Colonic mucosa (tissue), 4 donors: Measurements from ENCODE around the gene EPAS1. TPM values are rescaled to one million over a fixed set of nuclear protein-coding genes. Genes with fewer than 3 reads are reported as not detected.

Experiments
- DNase-seq: peaks from one replicate; pipeline ENCODE4 v3.0.0-alpha.2; 2020
- H3K27ac ChIP-seq: fragments of 200-600 bp; one replicate; pipeline ENCODE4 v1.8.0; 2021
- H3K27me3 ChIP-seq: fragments of 200-600 bp; one replicate; pipeline ENCODE4 v1.8.0; 2021
- H3K36me3 ChIP-seq: fragments of 200-600 bp; one replicate; pipeline ENCODE4 v1.8.0; 2021
- H3K4me1 ChIP-seq: fragments of 200-600 bp; one replicate; pipeline ENCODE4 v1.8.0; 2021; ENCODE audit warnings: mild to moderate bottlenecking
- H3K4me3 ChIP-seq: fragments of 200-600 bp; one replicate; pipeline ENCODE4 v1.8.0; 2021
- H3K9ac ChIP-seq, 2 donors: one replicate each; pipeline ENCODE4 v1.7.0; 2013; ENCODE audit warnings: control low read depth in 2 of 2, low read depth in 2 of 2, low read length in 2 of 2
- H3K9me3 ChIP-seq: fragments of 200-600 bp; one replicate; pipeline ENCODE4 v1.8.0; 2021
- CTCF ChIP-seq: fragments of 200-600 bp; IDR thresholded peaks from one replicate; pipeline ENCODE4 v1.8.0; 2022; ENCODE audit warnings: antibody characterized with exemption, mild to moderate bottlenecking
- intact Hi-C: fragments of 100-400 bp; cut with DNase I; formaldehyde crosslinking; loops from one replicate; pipeline ENCODE4 v1.14.1; 2022
- total RNA-seq, 2 donors: library from RNA; stranded (reverse); fragmentation: NEBNext Ultra II Directional in 1 of 2; extraction: Animal tissue kit (Norgen Biotek cat#: 25700) in 1 of 2; gene quantifications; one replicate each; pipeline ENCODE4 v1.2.1, GENCODE V29; 2021
- donor health status: healthy.
- donor health status: DM: no; HTN: no; CAD: no.
- donor health status: DM: no; HTN: no; CAD: no.

Gene EPAS1
- total RNA-seq, 2 donors from 2014 or later, result 116 to 140 TPM

- H3K4me3 ChIP-seq, result no peak overlapping the region
- H3K4me1 ChIP-seq, result no peaks in the 10 kb centered on the region
- TF ChIP-seq CTCF, result no peak
- no peaks in the 10 kb centered on the region for H3K27me3 ChIP-seq
- H3K9ac ChIP-seq, result no peak overlapping the region
- no peaks in the 10 kb centered on the region for H3K36me3 ChIP-seq
- H3K9me3 ChIP-seq, result no peaks in the 10 kb centered on the region
- intact Hi-C loops, result no loop called here
- no peak for DNase-seq
- H3K27ac ChIP-seq, result no peak overlapping the region
Measured at GRCh38 chr2:46256563-46257142, 40.6 kb upstream of the EPAS1 start.

GRCh38 chr2:46257476-46257875 is 39.7 kb upstream of the EPAS1 start:
- no peaks in the 10 kb centered on the region for H3K36me3 ChIP-seq
- intact Hi-C loops, result no loop called here
- no peaks in the 10 kb centered on the region for H3K27me3 ChIP-seq
- no peaks in the 10 kb centered on the region for H3K4me1 ChIP-seq
- TF ChIP-seq CTCF, result no peak
- no peak overlapping the region for H3K4me3 ChIP-seq
- H3K9me3 ChIP-seq, result no peaks in the 10 kb centered on the region
- H3K9ac ChIP-seq, result no peak overlapping the region
- no peak for DNase-seq
- no peak overlapping the region for H3K27ac ChIP-seq

- Histone ChIP-seq H3K36me3 (no peaks in the 10 kb centered on the region), H3K4me3 (no peak overlapping the region)
- no peak for TF ChIP-seq CTCF
Measured at GRCh38 chr2:46257980-46258379, 39.2 kb upstream of the EPAS1 start.

GRCh38 chr2:46258937-46259776 is 38.0 kb upstream of the EPAS1 start:
- intact Hi-C loops, result no loop called here
- H3K27ac ChIP-seq, result no peak overlapping the region
- no peak for TF ChIP-seq CTCF

More at GRCh38 chr2:46257980-46258379, 39.2 kb upstream of the EPAS1 start:
- intact Hi-C loops, result no loop called here
- no peak for DNase-seq
- Histone ChIP-seq H3K9ac (no peak overlapping the region), H3K27me3 (no peaks in the 10 kb centered on the region), H3K9me3 (no peaks in the 10 kb centered on the region), H3K4me1 (no peaks in the 10 kb centered on the region), H3K27ac (no peak overlapping the region)

GRCh38 chr2:46259777-46260168 is 37.4 kb upstream of the EPAS1 start:
- no peak for DNase-seq
- no peak overlapping the region for H3K4me3 ChIP-seq
- H3K9ac ChIP-seq, result no peak overlapping the region
- H3K9me3 ChIP-seq, result no peaks in the 10 kb centered on the region
- H3K27me3 ChIP-seq, result no peaks in the 10 kb centered on the region
- no peaks in the 10 kb centered on the region for H3K4me1 ChIP-seq
- H3K27ac ChIP-seq, result no peak overlapping the region
- H3K36me3 ChIP-seq, result no peaks in the 10 kb centered on the region
- intact Hi-C loops, result no loop called here
- TF ChIP-seq CTCF, result no peak

More at GRCh38 chr2:46258937-46259776, 38.0 kb upstream of the EPAS1 start:
- Histone ChIP-seq H3K4me3 (no peak overlapping the region), H3K4me1 (no peaks in the 10 kb centered on the region), H3K27me3 (no peaks in the 10 kb centered on the region), H3K9me3 (no peaks in the 10 kb centered on the region), H3K36me3 (no peaks in the 10 kb centered on the region), H3K9ac (no peak overlapping the region)
- DNase-seq, result no peak
